NCI-H187 (cell line): ENCODE measurements around the gene ETS2.

Experiments used
- DNase-seq, 2 experiments: peaks; one replicate each; lab custom pipeline; 2025; lab: John Stamatoyannopoulos, UW

The ETS2 gene

DNA sequence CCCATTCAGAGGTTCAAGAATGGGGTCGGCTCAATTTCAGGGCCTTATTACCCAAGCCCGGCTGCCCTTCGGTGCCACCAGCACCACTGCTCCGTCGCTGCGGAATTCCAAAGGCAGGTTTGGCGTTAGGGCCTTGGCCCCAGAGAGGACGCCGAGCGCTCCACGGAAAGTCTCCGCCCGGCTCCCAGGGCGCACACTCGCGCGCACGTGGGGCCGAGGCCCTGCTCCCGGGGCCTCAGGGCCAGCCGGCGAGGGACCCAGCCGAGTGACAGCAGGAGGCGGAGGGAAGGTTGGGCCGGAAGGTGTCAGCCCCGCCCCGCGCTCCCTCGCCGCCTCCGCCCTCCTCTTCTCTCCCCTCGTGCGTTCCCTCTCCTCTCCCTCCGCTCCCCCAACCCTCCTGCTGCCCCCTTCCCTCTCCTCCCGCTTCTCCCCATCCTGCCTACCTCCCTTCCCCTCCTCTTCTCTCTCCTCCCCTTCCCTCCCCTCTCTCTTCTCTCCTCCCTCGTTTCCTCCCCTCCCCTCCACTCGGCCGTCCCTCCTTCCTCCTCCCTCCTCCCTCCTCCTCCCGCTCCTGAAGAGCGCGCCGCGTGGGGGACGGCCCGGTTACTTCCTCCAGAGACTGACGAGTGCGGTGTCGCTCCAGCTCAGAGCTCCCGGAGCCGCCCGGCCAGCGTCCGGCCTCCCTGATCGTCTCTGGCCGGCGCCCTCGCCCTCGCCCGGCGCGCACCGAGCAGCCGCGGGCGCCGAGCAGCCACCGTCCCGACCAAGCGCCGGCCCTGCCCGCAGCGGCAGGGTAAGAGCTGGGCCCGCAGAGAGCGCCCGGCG is at the start of gene ETS2:
ETS2 (plus strand) TSS at position 602 of the 825 bp plus-strand sequence. CDS start 4,106 bp downstream, outside the sequence.
- DNase-seq: peak; percentile 89 to 96

DNA sequence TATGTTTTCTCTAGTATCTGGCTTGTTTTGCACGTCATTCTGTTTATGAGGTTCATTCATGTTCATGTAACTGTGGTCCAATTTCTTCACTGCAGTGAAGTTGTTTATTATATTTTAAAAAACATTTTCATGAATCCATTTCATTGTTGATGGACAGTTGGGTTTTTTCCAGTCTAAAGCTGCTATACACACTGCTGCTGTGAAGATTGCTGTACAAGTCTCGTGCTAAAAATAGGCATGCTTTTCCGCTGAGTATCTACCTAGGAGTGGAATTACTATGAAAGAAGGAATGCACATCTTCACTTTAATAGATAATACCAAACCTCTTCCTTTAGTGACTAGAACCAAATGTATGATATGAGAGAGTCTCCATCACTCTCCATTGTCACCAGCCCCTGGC is 49.0 kb upstream of the ETS2 start:
- no peak for DNase-seq

DNA sequence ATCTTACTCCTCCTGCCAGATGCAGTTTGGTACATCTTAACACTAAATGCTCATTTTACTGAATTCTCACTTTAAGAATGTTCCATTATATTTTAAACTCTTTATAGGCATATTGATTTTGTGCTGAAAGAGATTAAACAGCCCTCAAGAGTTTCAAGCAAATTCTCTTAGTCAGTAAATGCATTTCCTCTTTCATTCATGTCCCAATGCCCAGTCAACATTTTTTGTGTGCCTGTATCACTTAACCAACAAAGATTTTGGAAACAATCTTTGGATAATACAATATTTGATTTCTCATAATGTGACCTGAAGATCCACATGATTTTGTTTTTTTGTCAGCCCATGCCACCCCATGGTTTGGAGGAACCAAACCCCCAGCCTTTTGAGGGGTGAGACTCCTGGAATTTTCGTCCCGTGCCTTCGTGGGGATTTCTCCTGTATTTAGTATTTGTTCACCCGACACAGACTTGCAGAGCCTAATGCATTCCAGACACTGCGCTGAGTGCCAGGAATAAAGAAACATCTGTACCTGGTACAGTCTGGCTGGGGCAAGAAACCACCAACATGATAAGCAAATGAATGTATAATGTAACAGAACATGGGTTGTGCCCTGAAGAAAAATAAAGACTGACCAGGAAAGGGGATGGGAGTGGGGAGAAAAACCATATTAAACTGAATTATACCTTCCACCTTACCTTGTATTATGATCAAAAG is 47.1 kb upstream of the ETS2 start:
- no peak for DNase-seq

DNA sequence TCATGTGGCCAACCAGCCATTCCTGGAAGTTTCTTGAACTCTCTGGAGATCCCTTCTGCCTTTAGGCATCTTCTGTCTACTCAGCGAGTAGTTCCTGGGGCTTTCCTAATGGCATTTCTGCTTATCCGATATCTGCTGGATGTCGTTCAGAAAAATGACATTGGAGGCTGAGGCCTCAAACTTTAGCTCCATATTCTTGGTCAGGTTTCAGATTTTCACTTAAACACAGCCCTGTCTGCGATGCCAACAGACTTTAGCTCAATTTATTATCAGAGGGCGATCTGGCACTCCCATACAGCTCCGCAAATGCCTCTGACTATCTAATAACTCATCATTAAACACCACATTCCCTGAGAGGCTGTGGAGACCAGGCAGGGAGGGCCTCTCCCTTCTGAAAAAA is 46.3 kb upstream of the ETS2 start:
- DNase-seq: no peak

DNA sequence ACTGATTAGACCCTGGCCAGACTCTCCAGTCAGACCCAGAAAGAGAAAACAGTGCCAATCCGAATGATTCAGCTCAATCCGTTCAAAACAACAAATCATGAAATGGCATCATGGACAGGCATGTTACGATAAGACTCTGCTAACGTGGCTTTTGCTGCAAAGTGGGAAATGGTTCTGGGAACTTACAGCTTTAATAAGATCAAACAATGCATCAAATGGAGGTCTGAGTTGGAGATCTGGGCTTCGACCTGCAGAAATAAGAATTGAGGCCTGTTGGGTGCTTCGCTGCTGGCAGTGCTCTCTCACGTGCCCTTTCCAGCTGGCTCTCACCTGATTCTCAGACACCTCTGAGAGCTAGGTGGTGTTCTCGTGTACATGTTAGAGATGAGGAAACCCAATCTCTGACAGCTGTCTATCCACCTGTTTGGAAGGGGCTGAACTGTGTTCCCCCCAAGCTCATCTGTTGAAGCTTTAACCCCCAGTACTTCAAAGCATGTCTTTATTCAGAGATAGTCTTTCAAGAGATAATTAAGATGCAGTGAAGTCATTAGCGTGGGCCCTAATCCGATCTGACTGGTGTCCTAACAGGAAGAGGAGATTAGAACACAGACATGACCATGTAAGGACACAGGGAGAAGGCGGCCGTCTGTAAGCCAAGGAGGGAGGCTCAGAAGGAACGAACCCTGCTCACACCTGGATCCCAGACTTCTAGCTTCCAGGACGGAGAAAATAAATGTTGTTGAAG is 45.5 kb upstream of the ETS2 start:
- DNase-seq: no peak

DNA sequence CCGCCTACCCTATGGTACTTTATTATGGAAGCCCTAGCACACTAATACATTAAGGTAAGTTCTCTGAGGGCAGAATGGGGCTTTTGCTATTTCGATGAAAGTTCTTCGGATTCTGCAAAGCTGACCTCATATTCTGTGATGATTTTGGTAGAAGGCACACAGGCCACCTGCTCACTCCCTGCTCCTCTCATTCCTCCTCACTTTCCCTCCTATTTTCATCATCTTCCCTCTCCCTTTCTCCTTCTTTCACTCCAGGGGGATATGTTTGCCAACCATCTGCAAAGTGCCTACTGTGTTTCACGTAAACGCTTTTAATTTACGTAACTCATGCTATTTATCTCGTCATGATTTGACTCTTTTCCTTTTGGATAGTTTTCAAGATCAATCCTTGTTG is 45.0 kb upstream of the ETS2 start:
- DNase-seq: no peak

DNA sequence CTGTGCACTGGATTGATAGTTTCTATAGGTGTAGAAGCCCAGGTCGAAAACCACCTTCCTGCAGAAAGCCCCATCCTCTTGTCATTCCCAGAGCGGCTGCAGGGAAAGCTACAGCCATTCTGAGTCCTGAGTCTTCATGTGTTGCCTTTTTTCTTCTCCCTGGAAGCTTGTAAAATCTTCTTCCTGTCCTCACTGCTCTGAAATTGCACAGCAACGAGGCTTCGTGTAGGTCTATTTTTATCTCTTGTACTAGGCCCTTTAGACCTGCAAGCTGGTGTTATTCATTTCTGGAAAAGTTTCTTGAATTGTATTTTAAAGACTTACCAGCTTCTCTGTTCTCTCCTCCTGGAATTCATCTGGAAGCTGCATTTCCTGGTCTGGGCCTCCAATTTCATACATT is 44.2 kb upstream of the ETS2 start:
- no peak for DNase-seq

DNA sequence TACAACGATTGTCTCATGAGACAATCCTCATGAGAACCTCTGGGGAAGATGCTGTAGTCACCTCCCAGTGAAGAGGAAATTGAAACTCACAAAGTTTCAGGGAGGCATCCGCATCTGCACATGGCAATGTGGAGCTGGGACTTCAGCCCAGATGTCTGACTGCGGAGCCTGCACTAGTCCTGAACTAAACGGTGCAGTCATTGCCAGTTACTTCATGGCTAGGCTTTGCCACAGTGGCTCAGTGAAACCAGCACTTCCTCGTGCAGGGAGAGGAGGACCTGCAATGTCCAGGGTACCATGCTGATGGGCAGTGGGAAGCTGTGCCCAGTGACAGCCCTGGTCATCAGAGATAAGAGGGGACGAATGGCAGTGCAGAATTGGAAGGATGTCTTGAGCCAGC is 40.7 kb upstream of the ETS2 start:
- DNase-seq: no peak

DNA sequence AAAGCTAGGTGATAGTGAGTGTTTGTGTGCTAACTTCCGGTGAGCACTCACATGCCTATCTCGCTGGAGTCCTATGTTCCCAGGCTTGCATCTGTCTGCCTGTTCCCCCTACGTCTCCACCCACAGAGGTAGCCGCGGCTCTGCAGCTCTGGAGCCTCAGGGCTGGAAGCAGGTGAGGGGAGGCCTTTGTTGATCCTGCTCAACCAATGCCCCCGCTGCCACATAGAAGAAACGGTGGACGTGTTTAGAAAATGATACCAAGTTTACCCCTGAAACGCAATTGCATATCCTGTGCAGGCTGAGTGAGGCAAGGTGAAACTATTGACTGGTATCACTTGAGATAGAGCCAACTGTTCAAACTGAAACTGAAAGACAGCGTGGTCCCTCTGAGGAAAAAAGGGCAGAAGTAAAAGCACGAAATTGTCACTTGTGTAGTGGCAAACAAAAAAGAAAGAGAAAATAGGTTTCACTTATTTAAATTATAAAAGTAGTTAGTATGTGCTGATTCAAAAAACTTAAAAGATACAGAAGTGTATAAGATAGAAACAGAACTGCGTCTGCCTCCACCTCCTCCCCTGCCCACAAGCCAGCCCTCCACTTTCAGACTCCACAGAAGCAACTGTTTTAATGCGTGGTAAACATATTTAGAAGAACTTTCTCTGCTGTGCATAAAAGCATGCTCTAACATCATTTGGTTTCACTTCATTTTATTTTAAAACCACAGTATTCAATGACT is 38.6 kb upstream of the ETS2 start:
- DNase-seq: no peak

DNA sequence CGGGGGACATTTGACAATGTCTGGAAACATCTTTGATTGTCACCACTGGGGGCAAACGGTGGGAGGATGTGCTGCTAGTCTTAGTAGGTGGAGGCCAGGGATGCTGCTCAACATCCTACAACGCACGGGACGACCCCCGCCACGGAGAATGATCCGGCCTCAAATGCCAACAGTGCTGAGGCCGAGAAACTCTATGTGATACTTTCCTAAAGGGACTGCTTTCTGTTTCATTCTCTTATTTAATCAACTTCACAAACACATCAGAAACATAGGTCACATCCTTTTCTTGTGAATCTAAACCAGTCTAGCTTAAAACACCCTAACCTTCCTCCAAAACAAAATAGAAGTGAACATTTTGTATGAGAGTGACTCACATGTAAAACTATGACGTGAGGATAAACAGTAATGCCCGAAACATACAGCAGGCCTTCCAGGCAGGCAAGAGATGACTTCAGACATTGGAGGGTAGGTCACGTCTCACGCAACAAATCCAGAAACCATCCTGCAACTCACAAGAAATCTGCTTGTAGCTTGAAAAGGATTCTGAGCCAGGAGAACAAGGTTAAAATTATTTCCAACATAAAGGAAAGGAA is 37.2 kb upstream of the ETS2 start:
- DNase-seq: no peak

DNA sequence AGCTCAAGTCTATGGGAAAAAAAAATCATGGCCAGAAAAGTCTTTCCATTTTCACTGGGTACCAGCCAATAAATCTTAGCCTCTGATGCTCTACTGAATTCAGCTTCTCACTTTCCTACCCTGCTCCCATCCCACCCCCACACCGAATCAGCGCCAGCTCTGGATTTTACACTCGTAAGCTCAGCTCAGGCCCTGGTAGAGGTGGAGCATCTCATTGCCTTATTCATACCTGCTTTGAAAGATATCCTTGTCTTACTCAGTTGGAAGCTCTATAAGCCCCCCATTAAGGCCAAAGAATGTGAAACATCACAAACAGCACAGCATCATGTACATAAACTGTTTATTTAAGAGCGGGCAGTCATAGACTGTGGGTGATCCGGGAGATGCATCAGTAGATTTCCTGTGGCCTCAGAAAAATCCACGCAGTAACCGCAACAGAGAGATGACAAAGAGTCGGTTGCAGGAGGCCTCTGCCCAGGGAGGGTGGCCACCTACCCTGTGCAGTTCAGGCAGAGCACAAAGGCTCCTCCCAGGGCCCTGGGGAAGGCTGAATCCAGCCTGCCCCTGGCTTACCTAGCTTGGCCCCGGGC is 36.4 kb upstream of the ETS2 start:
- no peak for DNase-seq

DNA sequence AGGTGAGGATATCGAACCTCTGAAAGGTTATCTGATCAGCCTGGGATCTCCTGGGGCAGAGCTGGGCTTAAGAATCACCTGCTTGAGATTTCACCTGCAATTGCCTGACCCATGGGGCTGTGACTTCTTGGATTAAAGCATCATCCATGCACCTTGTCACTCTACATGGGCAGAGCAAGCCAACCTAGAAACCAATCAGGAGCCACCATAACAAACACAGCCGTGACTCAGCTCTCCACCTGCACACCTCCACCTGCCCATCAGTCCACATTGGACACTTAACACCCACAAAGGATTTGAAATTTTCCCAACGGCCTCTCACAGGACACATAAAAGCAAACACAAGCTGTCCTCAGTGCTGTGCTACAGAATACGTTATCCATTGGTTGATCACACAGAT is 35.1 kb upstream of the ETS2 start:
- DNase-seq: no peak

DNA sequence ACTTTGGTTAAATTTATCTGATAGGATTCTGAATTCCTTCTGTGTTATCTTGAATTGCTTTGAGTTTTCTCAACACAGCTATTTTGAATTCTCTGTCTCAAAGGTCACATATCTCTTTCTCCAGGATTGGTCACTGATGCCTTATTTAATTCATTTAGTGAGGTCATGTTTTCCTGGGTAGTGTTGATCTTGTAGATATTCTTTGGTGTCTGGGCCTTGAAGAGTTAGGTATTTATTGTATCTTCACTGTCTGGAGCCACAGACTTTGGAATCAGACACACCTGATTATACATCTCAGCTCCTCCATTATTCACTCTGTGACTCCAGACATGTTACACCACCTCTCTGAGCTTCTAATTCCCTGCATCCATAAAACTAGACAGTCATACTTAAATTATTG is 34.2 kb upstream of the ETS2 start:
- DNase-seq: no peak

DNA sequence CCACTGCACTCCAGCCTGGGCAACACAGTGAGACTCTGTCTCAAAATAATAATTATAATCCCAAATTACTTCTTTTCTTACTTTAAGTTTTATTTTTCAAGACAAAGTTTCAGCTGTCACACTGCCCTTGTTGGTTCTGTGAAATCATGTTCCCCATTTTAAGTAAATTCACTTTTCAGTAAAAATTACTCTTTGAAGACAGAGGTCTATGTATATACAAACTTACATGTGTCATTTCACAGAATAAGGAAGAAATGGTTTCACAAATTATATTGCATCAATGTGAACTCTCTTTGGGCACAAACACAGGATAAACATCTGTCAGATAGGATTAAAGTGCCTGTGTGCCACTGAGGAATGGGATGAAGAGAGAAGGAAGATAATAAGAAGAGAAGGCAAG is 33.1 kb upstream of the ETS2 start:
- DNase-seq: no peak

DNA sequence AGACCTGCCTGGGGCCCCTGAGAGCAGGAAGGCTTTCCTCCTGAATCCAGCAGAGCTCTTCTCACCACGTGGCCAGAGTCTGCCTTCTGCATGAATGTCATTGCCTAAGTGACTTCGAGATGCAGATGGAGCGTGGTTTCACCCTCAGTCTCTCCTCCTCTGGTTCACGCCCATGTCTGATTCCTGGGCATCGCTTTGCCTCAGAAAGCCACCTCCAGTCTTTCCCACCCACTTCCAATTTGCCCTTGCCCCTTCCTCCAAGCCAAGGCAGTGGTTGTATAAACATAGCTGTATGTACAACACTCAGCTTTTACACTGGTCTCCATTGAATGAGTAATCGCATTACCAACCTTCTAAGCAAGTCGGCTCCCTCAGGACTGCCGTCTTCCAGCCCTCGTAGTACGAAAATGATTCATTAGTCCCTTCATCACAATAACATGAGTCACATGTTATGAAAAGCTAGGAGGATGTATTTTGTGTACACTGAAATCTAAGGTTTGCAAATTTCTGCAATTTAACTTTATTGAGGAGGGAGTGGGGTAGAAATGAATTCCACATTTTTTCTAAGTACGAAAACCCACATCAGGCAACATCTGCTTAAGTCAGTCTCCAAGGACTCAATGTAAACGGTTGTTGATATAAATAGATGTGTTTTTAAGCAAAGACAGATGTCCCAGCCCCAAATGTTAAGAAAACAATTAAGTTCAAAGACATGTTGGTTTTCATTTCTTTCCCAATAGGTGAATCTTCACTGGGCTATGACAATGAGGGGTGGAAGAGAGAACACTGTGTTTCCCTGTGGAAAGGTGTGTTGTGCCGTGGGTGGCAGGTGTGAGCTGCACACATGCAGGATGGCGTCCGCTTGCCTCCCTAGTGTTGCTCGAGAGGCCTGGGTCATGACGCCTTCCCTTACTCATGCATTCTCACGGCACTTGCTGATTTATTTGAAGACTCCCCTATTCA is 32.3 kb upstream of the ETS2 start:
- no peak for DNase-seq

DNA sequence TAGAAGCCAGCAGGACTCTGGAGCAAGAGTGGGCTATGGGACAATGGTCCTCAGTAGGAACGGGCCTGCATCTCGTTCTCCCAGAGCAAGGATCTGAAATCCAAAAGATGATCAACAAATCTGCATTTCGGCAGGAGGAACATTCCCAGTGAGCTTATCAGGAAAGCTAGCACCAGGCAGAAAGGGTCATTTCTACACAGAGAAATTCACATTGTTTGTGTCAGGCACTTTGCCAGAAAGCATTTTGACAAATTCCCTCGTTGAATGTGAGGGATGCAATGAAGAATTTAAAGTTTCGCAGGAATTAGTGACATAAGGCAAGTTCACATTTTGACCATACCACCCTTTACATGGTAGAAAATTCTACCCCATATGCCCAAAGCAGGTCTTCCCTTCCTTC is 31.6 kb upstream of the ETS2 start:
- no peak for DNase-seq

DNA sequence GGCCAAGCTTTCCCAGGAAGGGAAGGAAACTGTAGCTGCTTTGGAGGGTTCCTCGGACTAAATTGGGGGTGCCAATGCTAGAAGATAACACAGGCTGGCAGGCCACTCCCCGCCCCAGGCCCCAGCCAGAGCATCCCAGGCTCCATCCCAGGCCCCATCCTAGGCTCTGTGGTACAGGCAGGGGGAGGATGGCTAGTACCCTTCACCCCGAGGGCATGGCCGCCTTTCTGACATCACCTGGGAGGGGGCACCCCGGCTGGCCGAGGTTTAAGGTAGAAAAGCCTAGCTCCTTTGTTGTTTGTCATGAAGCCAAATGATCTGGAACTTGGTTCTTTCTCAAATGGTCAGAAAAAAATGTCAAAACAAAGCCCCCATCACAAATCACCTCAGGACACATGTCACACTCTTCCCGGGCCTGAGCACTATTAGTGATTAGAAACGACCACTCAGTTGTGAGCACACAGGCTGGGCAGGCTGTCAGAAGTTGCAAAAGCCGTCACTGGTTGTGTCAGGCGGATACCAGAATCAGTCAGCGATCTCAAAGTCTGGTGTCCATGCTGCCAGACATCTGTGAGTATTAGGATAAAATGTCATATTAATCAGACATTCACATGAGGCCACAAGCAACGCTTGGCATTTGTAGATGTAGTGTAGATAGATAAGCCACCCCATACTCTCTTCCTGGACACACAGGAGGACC is 31.0 kb upstream of the ETS2 start:
- no peak for DNase-seq

DNA sequence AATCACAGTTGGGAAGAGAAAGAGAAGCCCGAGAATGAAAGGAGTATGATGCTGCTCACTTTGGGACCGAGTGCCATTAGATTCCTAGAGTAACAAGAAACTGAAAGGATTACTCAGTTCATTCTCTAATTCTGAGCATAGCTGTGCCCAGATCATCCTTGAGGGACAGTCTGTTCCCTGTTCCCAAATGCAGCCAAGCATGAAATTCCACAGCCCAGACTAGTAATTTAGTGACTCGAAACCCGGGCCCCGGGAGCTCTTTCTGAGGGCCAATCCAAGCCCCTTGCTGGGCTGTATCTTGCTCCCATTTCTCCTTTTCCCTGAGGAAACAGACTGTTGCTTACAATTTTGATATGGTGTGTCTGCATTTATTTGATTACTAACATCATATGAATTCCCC is 30.0 kb upstream of the ETS2 start:
- no peak for DNase-seq

DNA sequence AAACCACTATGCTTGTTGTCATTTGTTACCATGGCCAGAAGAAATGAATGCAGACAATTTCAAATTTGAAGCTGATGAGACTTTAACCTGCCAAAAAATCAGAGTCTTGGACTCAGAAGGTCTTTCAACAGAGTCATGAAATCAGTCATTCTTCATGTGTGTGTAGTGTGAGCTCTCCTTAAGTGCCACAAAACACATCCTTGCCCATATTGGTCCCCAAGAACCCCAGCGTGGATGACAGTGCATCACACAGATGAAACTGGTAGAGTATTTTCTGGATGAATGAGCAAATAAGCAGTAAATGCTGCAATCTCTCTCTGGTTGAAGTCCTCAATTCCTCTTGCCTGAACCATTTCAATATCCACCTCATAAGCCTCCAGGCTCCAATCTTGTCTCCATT is 28.7 kb upstream of the ETS2 start:
- DNase-seq: no peak

DNA sequence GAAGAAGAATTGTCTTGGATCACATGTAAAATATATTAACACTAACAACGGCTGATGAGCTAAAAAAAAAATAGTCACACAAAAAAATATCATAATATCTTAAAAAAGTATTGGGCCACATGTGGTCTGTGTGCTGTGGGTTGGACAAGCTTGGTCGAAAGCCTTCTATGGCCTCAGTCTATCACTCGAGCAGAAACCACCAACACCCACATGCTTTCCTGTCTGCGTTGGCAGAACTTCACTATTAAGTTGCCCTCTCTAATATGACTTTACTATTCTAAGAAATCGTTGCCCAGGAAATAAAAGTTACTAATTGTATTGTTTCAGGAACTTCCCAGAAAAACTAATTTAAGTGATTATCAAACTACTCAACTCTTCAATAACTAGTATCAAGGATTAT is 28.2 kb upstream of the ETS2 start:
- no peak for DNase-seq
